ENCODE measurements around the gene SNTA1. TPM values are rescaled to one million over a fixed set of nuclear protein-coding genes. Genes with fewer than 3 reads are reported as not detected.

Gene SNTA1
- total RNA-seq, 1 experiment from 2014 or later, result 7.6 TPM

DNA sequence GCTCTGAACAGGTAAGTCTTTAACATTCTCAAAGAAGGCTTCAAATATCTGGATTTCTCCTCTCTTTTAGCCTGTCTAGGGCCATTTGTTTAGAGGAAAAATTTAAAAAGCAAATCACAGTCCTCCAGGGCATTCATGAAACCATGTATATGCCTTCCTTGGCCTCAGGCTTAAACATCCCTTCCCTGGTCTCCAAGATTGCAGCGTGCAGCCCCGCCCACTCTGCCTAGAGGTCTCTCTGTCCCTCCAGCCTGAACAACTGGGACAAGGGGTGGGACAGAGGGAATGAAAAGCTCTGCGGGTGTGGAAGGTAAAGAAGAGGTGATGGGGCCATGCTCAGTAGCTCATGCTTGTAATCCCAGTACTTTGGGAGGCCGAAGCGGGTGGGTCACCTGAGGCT, 36.5 kb upstream of the SNTA1 start:
- Histone ChIP-seq H3K79me2 (ENCODE audit: low read depth) (no peaks in the 10 kb centered on the region), H3F3A (ENCODE audit: insufficient read depth, low read depth) (peaks cover 9% of the 10 kb centered on the region; the same call in 1 of the 2 replicates), H3K27ac (no peak overlapping the region), H3K27me3 (ENCODE audit: insufficient read depth, low read depth) (no peaks in the 10 kb centered on the region), H3K4me3 (no peak overlapping the region), H4K20me1 (ENCODE audit: insufficient read depth) (no peaks in the 10 kb centered on the region), H3K4me1 (replicated peaks; ENCODE audit: insufficient read depth) (peaks cover 12% of the 10 kb centered on the region), H3K9me2 (ENCODE audit: insufficient read depth) (no peaks in the 10 kb centered on the region), H3K4me2 (no peak overlapping the region), H3K36me3 (ENCODE audit: low read depth) (no peaks in the 10 kb centered on the region), H3K9me3 (ENCODE audit: insufficient read depth, low read depth) (no peaks in the 10 kb centered on the region), H2AFZ (no peak overlapping the region)
- no TSS peak for BruUV-seq (replicated peaks)
- intact Hi-C loops (cut with micrococcal nuclease; ENCODE audit: unreplicated experiment), result no loop called here
- DNase-seq, result no peak
- TF ChIP-seq, protein P1, sequence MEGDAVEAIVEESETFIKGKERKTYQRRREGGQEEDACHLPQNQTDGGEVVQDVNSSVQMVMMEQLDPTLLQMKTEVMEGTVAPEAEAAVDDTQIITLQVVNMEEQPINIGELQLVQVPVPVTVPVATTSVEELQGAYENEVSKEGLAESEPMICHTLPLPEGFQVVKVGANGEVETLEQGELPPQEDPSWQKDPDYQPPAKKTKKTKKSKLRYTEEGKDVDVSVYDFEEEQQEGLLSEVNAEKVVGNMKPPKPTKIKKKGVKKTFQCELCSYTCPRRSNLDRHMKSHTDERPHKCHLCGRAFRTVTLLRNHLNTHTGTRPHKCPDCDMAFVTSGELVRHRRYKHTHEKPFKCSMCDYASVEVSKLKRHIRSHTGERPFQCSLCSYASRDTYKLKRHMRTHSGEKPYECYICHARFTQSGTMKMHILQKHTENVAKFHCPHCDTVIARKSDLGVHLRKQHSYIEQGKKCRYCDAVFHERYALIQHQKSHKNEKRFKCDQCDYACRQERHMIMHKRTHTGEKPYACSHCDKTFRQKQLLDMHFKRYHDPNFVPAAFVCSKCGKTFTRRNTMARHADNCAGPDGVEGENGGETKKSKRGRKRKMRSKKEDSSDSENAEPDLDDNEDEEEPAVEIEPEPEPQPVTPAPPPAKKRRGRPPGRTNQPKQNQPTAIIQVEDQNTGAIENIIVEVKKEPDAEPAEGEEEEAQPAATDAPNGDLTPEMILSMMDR (conservative IDR thresholded peaks at IDR 0.05), result no peak
- TF ChIP-seq EZH2 (IDR thresholded peaks at IDR 0.05; ENCODE audit: low read depth), result no peak
- CTCF ChIA-PET, result no interaction called here
- POLR2A ChIA-PET (ENCODE audit: unreplicated experiment), result no interaction called here

DNA sequence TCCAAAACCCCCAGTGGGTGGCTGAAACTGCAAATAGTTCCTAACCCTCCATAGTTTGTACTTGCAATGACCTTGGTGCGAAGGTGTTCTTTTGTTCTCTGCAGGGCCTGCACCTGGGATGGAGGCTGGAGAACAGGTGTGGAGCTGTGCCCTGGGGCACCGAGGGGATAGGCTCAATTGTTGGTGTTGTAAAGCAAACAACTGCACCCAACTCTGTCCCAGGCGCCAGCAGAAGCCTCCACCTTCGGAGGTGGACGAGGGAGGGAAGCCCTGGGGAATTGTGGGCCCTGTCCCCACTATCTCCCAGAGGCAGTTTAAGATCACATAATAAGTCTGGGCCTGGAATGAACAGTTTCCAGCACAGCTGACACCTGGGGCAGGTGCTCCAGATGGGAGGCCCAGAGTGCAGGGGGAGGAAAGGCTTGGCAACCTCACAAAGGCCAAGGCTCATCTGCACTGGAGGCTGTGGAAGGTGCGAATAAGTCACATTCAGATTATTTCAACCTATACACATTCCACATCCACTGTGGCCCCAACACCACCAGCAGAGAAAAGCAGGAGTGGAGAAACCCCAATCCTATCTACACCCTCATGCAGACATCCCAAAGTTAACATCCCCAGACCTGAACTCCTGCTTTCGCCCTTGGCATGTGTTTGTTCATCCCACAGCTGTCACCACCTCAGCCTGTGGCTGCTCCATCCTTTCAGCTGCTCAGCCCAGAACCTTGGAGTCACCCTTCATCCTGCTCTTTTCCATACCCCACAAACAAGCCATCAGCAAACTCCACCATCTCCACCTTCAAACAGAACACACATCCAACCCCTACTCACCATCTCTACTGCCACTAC, 34.0 kb upstream of the SNTA1 start:
- POLR2A ChIA-PET (ENCODE audit: unreplicated experiment), result no interaction called here
- BruUV-seq (replicated peaks), result no TSS peak

DNA sequence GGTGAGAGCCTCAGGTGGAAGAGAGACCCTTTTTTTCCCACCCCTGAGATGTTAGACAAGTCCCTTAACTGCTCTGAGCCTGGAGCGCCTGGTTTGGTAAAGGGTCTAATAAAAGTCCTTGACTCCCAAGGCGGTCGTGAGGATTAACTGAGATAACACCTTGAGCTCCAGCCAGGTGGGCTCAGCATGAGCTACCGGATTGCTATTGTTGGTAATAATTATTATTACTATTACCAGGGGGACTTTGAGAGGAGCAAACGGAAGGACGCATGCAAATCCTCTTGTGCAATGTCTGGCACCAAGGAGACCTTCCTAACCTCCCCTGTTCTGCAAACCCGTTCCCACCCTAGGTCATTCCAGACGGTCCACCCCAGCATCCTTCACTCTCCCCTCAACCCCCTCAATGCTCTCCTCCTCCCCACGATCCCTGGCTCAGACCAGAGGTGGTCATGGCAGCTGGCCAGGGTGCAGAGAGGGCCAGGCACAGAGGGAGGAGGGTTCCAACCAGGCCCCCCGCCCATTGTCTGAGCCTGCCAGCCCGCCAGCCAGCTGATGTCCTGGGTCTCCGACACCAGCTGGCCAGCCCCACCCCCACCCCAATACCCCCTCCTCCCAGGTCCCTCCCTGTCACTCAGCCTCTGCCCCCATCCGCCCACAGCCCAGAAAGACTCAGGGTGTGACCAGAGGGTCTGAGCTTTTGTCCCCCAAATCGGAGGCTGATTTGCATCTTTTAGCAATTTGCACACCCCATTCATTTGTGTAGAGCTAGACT, 32.0 kb upstream of the SNTA1 start:
- Histone ChIP-seq H3K9me3 (ENCODE audit: insufficient read depth, low read depth) (no peaks in the 10 kb centered on the region), H3K4me2 (no peak overlapping the region), H3K36me3 (ENCODE audit: low read depth) (no peaks in the 10 kb centered on the region), H3K79me2 (ENCODE audit: low read depth) (no peaks in the 10 kb centered on the region), H2AFZ (no peak overlapping the region), H3K4me3 (no peak overlapping the region), H3K27me3 (ENCODE audit: insufficient read depth, low read depth) (no peaks in the 10 kb centered on the region), H3K4me1 (replicated peaks; ENCODE audit: insufficient read depth) (peaks cover 12% of the 10 kb centered on the region), H4K20me1 (ENCODE audit: insufficient read depth) (no peaks in the 10 kb centered on the region), H3K27ac (no peak overlapping the region), H3K9me2 (ENCODE audit: insufficient read depth) (no peaks in the 10 kb centered on the region), H3F3A (ENCODE audit: insufficient read depth, low read depth) (peaks cover 9% of the 10 kb centered on the region; the same call in 1 of the 2 replicates)
- no peak for DNase-seq
- ChIA-PET CTCF (interaction anchor here (0.6 kb wide), 1 partner anchor 1727 kb away, joined by 3 read pairs; no protein-coding TSS in a partner anchor), POLR2A (ENCODE audit: unreplicated experiment) (interaction anchor here (0.7 kb wide), 1 partner anchor 679 kb away, joined by 3 read pairs; no protein-coding TSS in a partner anchor)
- BruUV-seq (replicated peaks), result no TSS peak
- no peak for TF ChIP-seq EZH2 (IDR thresholded peaks at IDR 0.05; ENCODE audit: low read depth)
- TF ChIP-seq, protein P1 (conservative IDR thresholded peaks at IDR 0.05), result no peak
- intact Hi-C loops (cut with micrococcal nuclease; ENCODE audit: unreplicated experiment), result no loop called here

More for the DNA sequence above, 34.0 kb upstream of the SNTA1 start:
- no peaks in the 10 kb centered on the region for H3K9me3 ChIP-seq (ENCODE audit: insufficient read depth, low read depth)
- intact Hi-C loops (cut with micrococcal nuclease; ENCODE audit: unreplicated experiment), result no loop called here
- peaks cover 9% of the 10 kb centered on the region; the same call in 1 of the 2 replicates for H3F3A ChIP-seq (ENCODE audit: insufficient read depth, low read depth)
- H3K27ac ChIP-seq, result no peak overlapping the region
- no peaks in the 10 kb centered on the region for H3K9me2 ChIP-seq (ENCODE audit: insufficient read depth)
- no peaks in the 10 kb centered on the region for H4K20me1 ChIP-seq (ENCODE audit: insufficient read depth)
- H3K27me3 ChIP-seq (ENCODE audit: insufficient read depth, low read depth), result no peaks in the 10 kb centered on the region
- H3K4me1 ChIP-seq (replicated peaks; ENCODE audit: insufficient read depth), result peaks cover 12% of the 10 kb centered on the region
- H3K4me3 ChIP-seq, result no peak overlapping the region
- no peaks in the 10 kb centered on the region for H3K79me2 ChIP-seq (ENCODE audit: low read depth)
- no peaks in the 10 kb centered on the region for H3K36me3 ChIP-seq (ENCODE audit: low read depth)
- no peak for TF ChIP-seq EZH2 (IDR thresholded peaks at IDR 0.05; ENCODE audit: low read depth)
- TF ChIP-seq, protein P1 (conservative IDR thresholded peaks at IDR 0.05), result no peak
- DNase-seq, result peak; percentile 38 to 43
- no peak overlapping the region for H3K4me2 ChIP-seq
- no peak overlapping the region for H2AFZ ChIP-seq
- CTCF ChIA-PET, result no interaction called here

All from PC-9 (cell line).